ENCODE results near the gene USP13.

Gene USP13

GRCh38 chr3:179700716-179701115 is 47.9 kb downstream of the USP13 start:
- no peak for DNase-seq (ENCODE audit: low read depth, low spot score)

GRCh38 chr3:179701176-179701827 is 48.5 kb downstream of the USP13 start:
- no peak for DNase-seq (ENCODE audit: low read depth, low spot score)

- DNase-seq (ENCODE audit: low read depth, low spot score) = no peak
Observed at GRCh38 chr3:179702271-179702947, 49.6 kb downstream of the USP13 start.

GRCh38 chr3:179703816-179704215 is 51.0 kb downstream of the USP13 start:
- DNase-seq (ENCODE audit: low read depth, low spot score) = no peak

- DNase-seq (ENCODE audit: low read depth, low spot score) = peak; percentile 29
Observed at GRCh38 chr3:179706233-179706632, 53.4 kb downstream of the USP13 start.

- no peak for DNase-seq (ENCODE audit: low read depth, low spot score)
Observed at GRCh38 chr3:179710079-179710478, 57.2 kb downstream of the USP13 start.

- DNase-seq (ENCODE audit: low read depth, low spot score) = peak; percentile 80
Observed at GRCh38 chr3:179713643-179714090, 60.8 kb downstream of the USP13 start.

- DNase-seq (ENCODE audit: low read depth, low spot score) = no peak
Observed at GRCh38 chr3:179715582-179715981, 62.7 kb downstream of the USP13 start.

GRCh38 chr3:179716226-179716625 is 63.4 kb downstream of the USP13 start:
- DNase-seq (ENCODE audit: low read depth, low spot score) = no peak

- DNase-seq (ENCODE audit: low read depth, low spot score) = peak; percentile 83
Observed at GRCh38 chr3:179716811-179717210, 64.0 kb downstream of the USP13 start.

- no peak for DNase-seq (ENCODE audit: low read depth, low spot score)
Observed at GRCh38 chr3:179717219-179717618, 64.4 kb downstream of the USP13 start.

- no peak for DNase-seq (ENCODE audit: low read depth, low spot score)
Observed at GRCh38 chr3:179719048-179719734, 66.4 kb downstream of the USP13 start.

- DNase-seq (ENCODE audit: low read depth, low spot score) = no peak
Observed at GRCh38 chr3:179720196-179720595, 67.4 kb downstream of the USP13 start.

GRCh38 chr3:179723617-179724016 is 70.8 kb downstream of the USP13 start:
- DNase-seq (ENCODE audit: low read depth, low spot score) = no peak

- no peak for DNase-seq (ENCODE audit: low read depth, low spot score)
Observed at GRCh38 chr3:179726075-179726699, 73.3 kb downstream of the USP13 start.

- no peak for DNase-seq (ENCODE audit: low read depth, low spot score)
Observed at GRCh38 chr3:179729086-179729485, 76.2 kb downstream of the USP13 start.

GRCh38 chr3:179729981-179730380 is 77.1 kb downstream of the USP13 start:
- no peak for DNase-seq (ENCODE audit: low read depth, low spot score)

GRCh38 chr3:179730506-179730905 is 77.7 kb downstream of the USP13 start:
- DNase-seq (ENCODE audit: low read depth, low spot score) = no peak

- no peak for DNase-seq (ENCODE audit: low read depth, low spot score)
Observed at GRCh38 chr3:179731544-179731943, 78.7 kb downstream of the USP13 start.

- no peak for DNase-seq (ENCODE audit: low read depth, low spot score)
Observed at GRCh38 chr3:179732661-179733348, 80.0 kb downstream of the USP13 start.

GRCh38 chr3:179733797-179734196 is 81.0 kb downstream of the USP13 start:
- DNase-seq (ENCODE audit: low read depth, low spot score) = no peak

Data from astrocyte of the hippocampus (primary cell).